ENCODE results near the gene PNO1.
"Not testable (repeated sequence)": the region's sequence is repeated elsewhere in the genome, so short reads cannot be mapped to it uniquely, and the experiment has no call there.

PNO1 gene

GRCh38 chr2:68157402-68158133 is at the start of gene PNO1:
Gene PNO1 (plus strand): TSS chr2:68157888. CDS start chr2:68157935, 47 bp downstream.
- no peak for TF ChIP-seq CTCF (IDR thresholded peaks at IDR 0.05; ENCODE audit: low read depth, low read length)
- peak within 1 kb of the TSS; percentile 93 for H3K4me3 ChIP-seq (ENCODE audit: low read depth, low read length)

- no peak overlapping the region for H3K4me3 ChIP-seq (ENCODE audit: low read depth, low read length)
- no peak for TF ChIP-seq CTCF (IDR thresholded peaks at IDR 0.05; ENCODE audit: low read depth, low read length)
Measured at GRCh38 chr2:68108120-68108519, 49.6 kb upstream of the PNO1 start.

- no peak for TF ChIP-seq CTCF (IDR thresholded peaks at IDR 0.05; ENCODE audit: low read depth, low read length)
- H3K4me3 ChIP-seq (ENCODE audit: low read depth, low read length): no peak overlapping the region
Measured at GRCh38 chr2:68110102-68110501, 47.6 kb upstream of the PNO1 start.

GRCh38 chr2:68115965-68116364 is 41.7 kb upstream of the PNO1 start:
- H3K4me3 ChIP-seq (ENCODE audit: low read depth, low read length): no peak overlapping the region
- TF ChIP-seq CTCF (IDR thresholded peaks at IDR 0.05; ENCODE audit: low read depth, low read length): no peak

GRCh38 chr2:68117922-68118321 is 39.8 kb upstream of the PNO1 start:
- not testable (repeated sequence) for H3K4me3 ChIP-seq (ENCODE audit: low read depth, low read length)

- no peak overlapping the region for H3K4me3 ChIP-seq (ENCODE audit: low read depth, low read length)
- TF ChIP-seq CTCF (IDR thresholded peaks at IDR 0.05; ENCODE audit: low read depth, low read length): no peak
Measured at GRCh38 chr2:68118816-68119215, 38.9 kb upstream of the PNO1 start.

- TF ChIP-seq CTCF (IDR thresholded peaks at IDR 0.05; ENCODE audit: low read depth, low read length): no peak
- H3K4me3 ChIP-seq (ENCODE audit: low read depth, low read length): no peak overlapping the region
Measured at GRCh38 chr2:68119504-68119903, 38.2 kb upstream of the PNO1 start.
